Measurements from ENCODE around the gene NRARP.
"Not testable (repeated sequence)": the region's sequence is repeated elsewhere in the genome, so short reads cannot be mapped to it uniquely, and the experiment has no call there.

Gene NRARP

DNA sequence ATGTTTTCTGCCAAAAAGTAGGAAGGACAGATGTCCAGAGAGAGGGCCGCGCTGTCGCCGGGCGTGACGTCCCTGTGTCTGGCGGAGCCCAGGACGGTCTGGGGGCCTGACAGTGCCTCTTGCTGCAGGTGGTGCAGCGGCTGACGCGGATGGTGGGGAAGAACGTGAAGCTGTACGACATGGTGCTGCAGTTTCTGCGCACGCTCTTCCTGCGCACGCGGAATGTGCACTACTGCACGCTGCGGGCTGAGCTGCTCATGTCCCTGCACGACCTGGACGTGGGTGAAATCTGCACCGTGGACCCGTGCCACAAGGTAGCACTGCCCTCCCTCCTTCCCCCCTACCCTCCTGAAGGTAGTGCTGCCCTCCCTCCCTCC is 39.2 kb downstream of the NRARP start:
- Histone ChIP-seq H3K9me2 (replicated peaks; ENCODE audit: insufficient read depth, low read length) (no peaks in the 10 kb centered on the region), H3K9me3 (replicated peaks; ENCODE audit: insufficient read depth, low read length) (no peaks in the 10 kb centered on the region), H3K27ac (ENCODE audit: low read length) (no peak overlapping the region), H3K9ac (ENCODE audit: low read length) (no peak overlapping the region), H3K79me2 (ENCODE audit: low read length) (peaks cover 7% of the 10 kb centered on the region), H3K27me3 (replicated peaks; ENCODE audit: insufficient read depth, low read length) (no peaks in the 10 kb centered on the region), H2AFZ (ENCODE audit: low read length) (no peak overlapping the region), H3K4me3 (ENCODE audit: low read length) (no peak overlapping the region), H4K20me1 (ENCODE audit: insufficient read depth, low read length) (no peaks in the 10 kb centered on the region), H3F3A (ENCODE audit: insufficient read depth, low read length) (no peaks in the 10 kb centered on the region), H3K4me1 (ENCODE audit: low read length) (peaks cover 2% of the 10 kb centered on the region; the same call in 1 of the 2 replicates), H3K36me3 (replicated peaks; ENCODE audit: insufficient read depth, low read length) (peaks cover 4% of the 10 kb centered on the region; the same call in 1 of the 2 replicates), H3K4me2 (ENCODE audit: low read depth, low read length) (no peak overlapping the region)
- no peak for DNase-seq
- no peak for TF ChIP-seq EZH2phosphoT487 (IDR thresholded peaks at IDR 0.05; ENCODE audit: low read length)
- TF ChIP-seq, protein P1, sequence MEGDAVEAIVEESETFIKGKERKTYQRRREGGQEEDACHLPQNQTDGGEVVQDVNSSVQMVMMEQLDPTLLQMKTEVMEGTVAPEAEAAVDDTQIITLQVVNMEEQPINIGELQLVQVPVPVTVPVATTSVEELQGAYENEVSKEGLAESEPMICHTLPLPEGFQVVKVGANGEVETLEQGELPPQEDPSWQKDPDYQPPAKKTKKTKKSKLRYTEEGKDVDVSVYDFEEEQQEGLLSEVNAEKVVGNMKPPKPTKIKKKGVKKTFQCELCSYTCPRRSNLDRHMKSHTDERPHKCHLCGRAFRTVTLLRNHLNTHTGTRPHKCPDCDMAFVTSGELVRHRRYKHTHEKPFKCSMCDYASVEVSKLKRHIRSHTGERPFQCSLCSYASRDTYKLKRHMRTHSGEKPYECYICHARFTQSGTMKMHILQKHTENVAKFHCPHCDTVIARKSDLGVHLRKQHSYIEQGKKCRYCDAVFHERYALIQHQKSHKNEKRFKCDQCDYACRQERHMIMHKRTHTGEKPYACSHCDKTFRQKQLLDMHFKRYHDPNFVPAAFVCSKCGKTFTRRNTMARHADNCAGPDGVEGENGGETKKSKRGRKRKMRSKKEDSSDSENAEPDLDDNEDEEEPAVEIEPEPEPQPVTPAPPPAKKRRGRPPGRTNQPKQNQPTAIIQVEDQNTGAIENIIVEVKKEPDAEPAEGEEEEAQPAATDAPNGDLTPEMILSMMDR (IDR thresholded peaks at IDR 0.05; ENCODE audit: low read length): no peak
- no peak for TF ChIP-seq EZH2 (optimal IDR thresholded peaks at IDR 0.05; ENCODE audit: low read depth, low read length)

DNA sequence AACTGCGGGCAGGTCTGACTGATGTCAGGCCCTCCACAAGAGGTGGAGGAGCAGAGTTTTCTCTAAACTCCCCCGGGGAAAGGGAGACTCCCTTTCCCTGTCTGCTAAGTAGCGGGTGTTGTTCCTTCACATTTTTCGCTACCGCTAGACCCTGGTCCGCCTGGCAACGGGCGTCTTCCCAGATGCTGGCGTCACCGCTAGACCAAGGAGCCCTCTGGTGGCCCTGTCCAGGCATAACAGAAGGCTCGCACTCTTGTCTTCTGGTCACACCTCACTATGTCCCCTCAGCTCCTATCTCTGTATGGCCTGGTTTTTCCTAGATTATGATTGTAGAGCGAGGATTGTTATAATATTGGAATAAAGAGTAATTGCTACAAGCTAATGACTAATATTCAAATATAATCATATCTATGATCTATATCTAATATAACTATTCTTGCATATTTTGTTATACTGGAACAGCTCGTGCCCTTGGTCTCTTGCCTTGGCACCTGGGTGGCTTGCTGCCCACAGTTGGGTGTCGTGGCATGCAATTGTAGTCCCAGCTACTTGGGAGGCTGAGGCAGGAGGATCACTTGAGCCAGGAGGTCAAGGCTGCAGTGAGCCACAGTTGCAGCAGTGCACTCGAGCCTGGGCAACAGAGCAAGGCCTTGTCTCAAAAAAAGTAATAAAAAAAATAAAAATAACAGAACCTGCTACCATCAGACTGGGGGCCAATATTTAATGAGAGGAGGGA is 39.7 kb downstream of the NRARP start:
- H3F3A ChIP-seq (ENCODE audit: insufficient read depth, low read length); H3K79me2 ChIP-seq (ENCODE audit: low read length); H3K9me3 ChIP-seq (replicated peaks; ENCODE audit: insufficient read depth, low read length); H2AFZ ChIP-seq (ENCODE audit: low read length); H3K36me3 ChIP-seq (replicated peaks; ENCODE audit: insufficient read depth, low read length); DNase-seq; H3K27me3 ChIP-seq (replicated peaks; ENCODE audit: insufficient read depth, low read length); H3K4me1 ChIP-seq (ENCODE audit: low read length); H3K9me2 ChIP-seq (replicated peaks; ENCODE audit: insufficient read depth, low read length); H3K4me2 ChIP-seq (ENCODE audit: low read depth, low read length); H3K27ac ChIP-seq (ENCODE audit: low read length); H3K4me3 ChIP-seq (ENCODE audit: low read length); H3K9ac ChIP-seq (ENCODE audit: low read length); H4K20me1 ChIP-seq (ENCODE audit: insufficient read depth, low read length): not testable (repeated sequence)
- TF ChIP-seq, protein P1 (IDR thresholded peaks at IDR 0.05; ENCODE audit: low read length): peak; percentile 20; the same call in 1 of the 2 replicates

DNA sequence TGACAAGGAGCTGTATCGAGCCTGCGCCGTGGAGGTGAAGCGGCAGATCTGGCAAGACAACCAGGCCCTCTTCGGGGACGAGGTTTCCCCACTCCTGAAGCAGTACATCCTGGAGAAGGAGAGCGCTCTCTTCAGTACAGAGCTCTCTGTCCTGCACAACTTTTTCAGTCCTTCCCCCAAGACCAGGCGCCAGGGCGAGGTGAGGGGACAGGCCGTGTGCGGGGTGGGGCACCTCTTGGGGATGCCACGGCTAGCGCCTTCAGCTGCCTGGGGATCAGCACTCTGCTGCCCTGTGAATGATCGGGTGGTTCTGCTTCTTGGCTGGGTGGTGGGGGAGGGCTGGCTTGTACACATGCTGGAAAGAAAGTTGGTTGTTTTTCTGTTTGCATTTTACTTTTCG is 45.2 kb downstream of the NRARP start:
- H3K4me2 ChIP-seq (ENCODE audit: low read depth, low read length): no peak overlapping the region
- H4K20me1 ChIP-seq (ENCODE audit: insufficient read depth, low read length): no peaks in the 10 kb centered on the region
- peaks cover 24% of the 10 kb centered on the region for H3K79me2 ChIP-seq (ENCODE audit: low read length)
- no peak overlapping the region for H3K27ac ChIP-seq (ENCODE audit: low read length)
- H2AFZ ChIP-seq (ENCODE audit: low read length): no peak overlapping the region
- H3K36me3 ChIP-seq (replicated peaks; ENCODE audit: insufficient read depth, low read length): peaks cover 4% of the 10 kb centered on the region; the same call in 1 of the 2 replicates
- H3K9me3 ChIP-seq (replicated peaks; ENCODE audit: insufficient read depth, low read length): no peaks in the 10 kb centered on the region
- no peak overlapping the region for H3K9ac ChIP-seq (ENCODE audit: low read length)
- no peak for DNase-seq
- H3K4me1 ChIP-seq (ENCODE audit: low read length): peaks cover 10% of the 10 kb centered on the region; the same call in 1 of the 2 replicates
- no peaks in the 10 kb centered on the region for H3K9me2 ChIP-seq (replicated peaks; ENCODE audit: insufficient read depth, low read length)
- no peaks in the 10 kb centered on the region for H3K27me3 ChIP-seq (replicated peaks; ENCODE audit: insufficient read depth, low read length)
- no peak for TF ChIP-seq EZH2phosphoT487 (IDR thresholded peaks at IDR 0.05; ENCODE audit: low read length)
- no peak for TF ChIP-seq EZH2 (optimal IDR thresholded peaks at IDR 0.05; ENCODE audit: low read depth, low read length)
- TF ChIP-seq, protein P1 (IDR thresholded peaks at IDR 0.05; ENCODE audit: low read length): no peak
- peaks cover 8% of the 10 kb centered on the region for H3F3A ChIP-seq (ENCODE audit: insufficient read depth, low read length)
- H3K4me3 ChIP-seq (ENCODE audit: low read length): no peak overlapping the region
